Measurements from ENCODE around the gene TTC17.

- TF ChIP-seq, protein P1, sequence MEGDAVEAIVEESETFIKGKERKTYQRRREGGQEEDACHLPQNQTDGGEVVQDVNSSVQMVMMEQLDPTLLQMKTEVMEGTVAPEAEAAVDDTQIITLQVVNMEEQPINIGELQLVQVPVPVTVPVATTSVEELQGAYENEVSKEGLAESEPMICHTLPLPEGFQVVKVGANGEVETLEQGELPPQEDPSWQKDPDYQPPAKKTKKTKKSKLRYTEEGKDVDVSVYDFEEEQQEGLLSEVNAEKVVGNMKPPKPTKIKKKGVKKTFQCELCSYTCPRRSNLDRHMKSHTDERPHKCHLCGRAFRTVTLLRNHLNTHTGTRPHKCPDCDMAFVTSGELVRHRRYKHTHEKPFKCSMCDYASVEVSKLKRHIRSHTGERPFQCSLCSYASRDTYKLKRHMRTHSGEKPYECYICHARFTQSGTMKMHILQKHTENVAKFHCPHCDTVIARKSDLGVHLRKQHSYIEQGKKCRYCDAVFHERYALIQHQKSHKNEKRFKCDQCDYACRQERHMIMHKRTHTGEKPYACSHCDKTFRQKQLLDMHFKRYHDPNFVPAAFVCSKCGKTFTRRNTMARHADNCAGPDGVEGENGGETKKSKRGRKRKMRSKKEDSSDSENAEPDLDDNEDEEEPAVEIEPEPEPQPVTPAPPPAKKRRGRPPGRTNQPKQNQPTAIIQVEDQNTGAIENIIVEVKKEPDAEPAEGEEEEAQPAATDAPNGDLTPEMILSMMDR (conservative IDR thresholded peaks at IDR 0.05; ENCODE audit: low read depth, low read length), result no peak
- no peak for TF ChIP-seq EZH2 (IDR thresholded peaks at IDR 0.05; ENCODE audit: low read length, unreplicated experiment)
- TF ChIP-seq EZH2phosphoT487 (IDR thresholded peaks at IDR 0.05; ENCODE audit: borderline replicate concordance, low read length), result no peak
Observed at GRCh38 chr11:43443811-43444210, 85.1 kb downstream of the TTC17 start.

All from PC-3 (cell line).